IMR-90 (cell line): Measurements from ENCODE around the gene ECM2. TPM values are rescaled to one million over a fixed set of nuclear protein-coding genes. Genes with fewer than 3 reads are reported as not detected.

ENCODE experiments used
- ATAC-seq: fragments of 200-7000 bp; cut with Tn5 transposase; 2 replicates; pipeline ENCODE4 v1.9.1; 2020; ENCODE audit warnings: low read depth, mild to moderate bottlenecking, moderate library complexity
- BruUV-seq: library from RNA; stranded (reverse); fragments of 400-500 nt; replicated peaks from 2 replicates; lab custom pipeline; 2021; lab: Mats Ljungman, UMichigan
- CTCF ChIA-PET: fragments of 300-600 bp; formaldehyde crosslinking; extraction: SDS; loops from one replicate; lab custom pipeline; 2021; ENCODE audit warnings: antibody characterized with exemption; lab: Yijun Ruan, JAX
- POLR2A ChIA-PET: fragments of 300-600 bp; sonication (Branson Sonifier 250); formaldehyde crosslinking; loops from one replicate; lab custom pipeline; 2022; ENCODE audit warnings: antibody characterized with exemption; ENCODE audit not compliant: unreplicated experiment; lab: Charles Lee
- DNase-seq: peaks from one replicate; pipeline ENCODE4 v3.0.0; 2013
- H2AFZ ChIP-seq: replicated peaks from 2 replicates; pipeline ENCODE3; 2013; ENCODE audit warnings: low read length, mild to moderate bottlenecking; ENCODE audit not compliant: poor library complexity
- H2AK5ac ChIP-seq: 2 replicates; pipeline ENCODE4 v1.6.1; 2013; ENCODE audit warnings: low read depth, low read length, inconsistent platforms
- H2AK9ac ChIP-seq: replicated peaks from 2 replicates; pipeline ENCODE3; 2013; ENCODE audit warnings: mild to moderate bottlenecking, low read depth, low read length, moderate library complexity; ENCODE audit not compliant: poor library complexity
- H2BK120ac ChIP-seq: 2 replicates; pipeline ENCODE4 v1.6.1; 2013; ENCODE audit warnings: low read depth, low read length, inconsistent platforms
- H2BK15ac ChIP-seq: 3 replicates; pipeline ENCODE4 v1.6.1; 2013; ENCODE audit warnings: low read depth, low read length, inconsistent platforms
- H2BK20ac ChIP-seq: 2 replicates; pipeline ENCODE4 v1.6.1; 2013; ENCODE audit warnings: low read depth, mild to moderate bottlenecking, inconsistent platforms, low read length, moderate library complexity
- H2BK5ac ChIP-seq: 2 replicates; pipeline ENCODE4 v1.6.1; 2013; ENCODE audit warnings: mild to moderate bottlenecking, low read depth, low read length, inconsistent platforms; ENCODE audit not compliant: poor library complexity, severe bottlenecking
- H3K14ac ChIP-seq: replicated peaks from 2 replicates; pipeline ENCODE4 v1.6.1; 2013; ENCODE audit warnings: low read depth, low read length, inconsistent platforms
- H3K18ac ChIP-seq: 2 replicates; pipeline ENCODE4 v1.6.1; 2013; ENCODE audit warnings: low read depth, low read length, control low read depth
- H3K23ac ChIP-seq: 2 replicates; pipeline ENCODE4 v1.6.1; 2013; ENCODE audit warnings: low read depth, low read length, inconsistent platforms
- H3K27ac ChIP-seq: 2 replicates; pipeline ENCODE4 v1.5.1; 2013; ENCODE audit warnings: mild to moderate bottlenecking, control low read depth, low read length; ENCODE audit not compliant: insufficient read depth
- H3K27me3 ChIP-seq: 2 replicates; pipeline ENCODE4 v1.6.1; 2013; ENCODE audit warnings: low read length; ENCODE audit not compliant: control insufficient read depth, insufficient read depth
- H3K36me3 ChIP-seq: 2 replicates; pipeline ENCODE4 v1.6.1; 2013; ENCODE audit warnings: low read length, mixed read lengths; ENCODE audit not compliant: control insufficient read depth, insufficient read depth
- H3K4ac ChIP-seq: 2 replicates; pipeline ENCODE4 v1.6.1; 2013; ENCODE audit warnings: low read depth, low read length, inconsistent platforms
- H3K4me1 ChIP-seq: 2 replicates; pipeline ENCODE4 v1.6.1; 2013; ENCODE audit warnings: low read length, mixed read lengths; ENCODE audit not compliant: control insufficient read depth, insufficient read depth
- H3K4me2 ChIP-seq: 2 replicates; pipeline ENCODE4 v1.6.1; 2013; ENCODE audit warnings: low read depth, mild to moderate bottlenecking, control low read depth, low read length, moderate library complexity
- H3K4me3 ChIP-seq: 2 replicates; pipeline ENCODE4 v1.5.1; 2013; ENCODE audit warnings: low read depth, mild to moderate bottlenecking, control low read depth, low read length, moderate library complexity; ENCODE audit not compliant: insufficient read depth
- H3K56ac ChIP-seq: 2 replicates; pipeline ENCODE4 v1.6.1; 2013; ENCODE audit warnings: low read length, inconsistent platforms; ENCODE audit not compliant: insufficient read depth; ENCODE audit errors: extremely low read depth
- H3K79me1 ChIP-seq, 2 experiments: 2 replicates each; pipeline ENCODE4 v1.6.1; 2013; ENCODE audit warnings: low read length in 2 of 2, inconsistent platforms in 1 of 2, low read depth in 1 of 2
- H3K9ac ChIP-seq: 2 replicates; pipeline ENCODE4 v1.6.1; 2013; ENCODE audit warnings: low read depth, low read length, control low read depth
- H3K9me1 ChIP-seq: 2 replicates; pipeline ENCODE4 v1.6.1; 2013; ENCODE audit warnings: low read length, inconsistent platforms; ENCODE audit not compliant: insufficient read depth
- H3K9me3 ChIP-seq: 2 replicates; pipeline ENCODE4 v1.6.1; 2013; ENCODE audit warnings: low read length; ENCODE audit not compliant: control insufficient read depth, insufficient read depth
- H4K20me1 ChIP-seq: 2 replicates; pipeline ENCODE4 v1.6.1; 2013; ENCODE audit warnings: low read length, inconsistent platforms; ENCODE audit not compliant: insufficient read depth
- H4K5ac ChIP-seq: 2 replicates; pipeline ENCODE4 v1.6.1; 2013; ENCODE audit warnings: mild to moderate bottlenecking, low read depth, low read length, control low read depth
- H4K8ac ChIP-seq, 2 experiments: 2 replicates each; pipeline ENCODE4 v1.6.1; 2013; ENCODE audit warnings: low read depth in 2 of 2, low read length in 2 of 2, control low read depth in 1 of 2, inconsistent platforms in 1 of 2
- H4K91ac ChIP-seq: 2 replicates; pipeline ENCODE4 v1.6.1; 2013; ENCODE audit warnings: low read depth, low read length, inconsistent platforms; ENCODE audit not compliant: insufficient read depth
- CEBPB ChIP-seq: IDR thresholded peaks from 2 replicates; pipeline ENCODE4 v1.6.1; 2012; ENCODE audit warnings: low read depth, low read length, improper control_type of control experiment
- CHD1 ChIP-seq: IDR thresholded peaks from 2 replicates; pipeline ENCODE4 v1.6.1; 2012; ENCODE audit warnings: low read depth, low read length, improper control_type of control experiment
- MAFK ChIP-seq: IDR thresholded peaks from 2 replicates; pipeline ENCODE4 v1.6.1; 2012; ENCODE audit warnings: low read depth, low read length, improper control_type of control experiment
- MXI1 ChIP-seq: IDR thresholded peaks from 2 replicates; pipeline ENCODE4 v1.6.1; 2012; ENCODE audit warnings: low read depth, mild to moderate bottlenecking, low read length, moderate library complexity, borderline replicate concordance
- NFE2L2 ChIP-seq: fragments of 150-350 bp; IDR thresholded peaks from 2 replicates; pipeline ENCODE4 v1.6.1; 2016; ENCODE audit warnings: low read depth, mild to moderate bottlenecking, low read length
- dilution Hi-C: fragments of 300-500 bp; cut with HindIII; formaldehyde crosslinking; loops from one replicate; pipeline ENCODE4 v1.14.3; 2018; ENCODE audit warnings: low sequenced_read_pairs; ENCODE audit not compliant: unreplicated experiment
- in situ Hi-C: fragments of 300-500 bp; cut with MboI; formaldehyde crosslinking; loops from 3 replicates; pipeline ENCODE4 v1.14.3; 2019; ENCODE audit warnings: low sequenced_read_pairs, inconsistent platforms, mixed read lengths
- intact Hi-C: fragments of 100-400 bp; cut with micrococcal nuclease; formaldehyde crosslinking; loops from 2 replicates; pipeline ENCODE4 v1.10.0; 2022
- polyA plus RNA-seq, 3 experiments: library from polyadenylated mRNA; depleted of rRNA; stranded (reverse); fragments of >200 nt; gene quantifications; 2 replicates each; pipeline ENCODE4 v1.2.3, GENCODE V29; 2012; ENCODE audit warnings: low replicate concordance in 1 of 3
- total RNA-seq: library from RNA; depleted of rRNA; stranded (reverse); fragments of >200 nt; gene quantifications from 2 replicates; pipeline ENCODE4 v1.2.3, GENCODE V29; 2012
- TF ChIP-seq, protein P1 (sequence below): fragments of 150-350 bp; IDR thresholded peaks from 2 replicates; pipeline ENCODE4 v1.6.1; 2016; ENCODE audit warnings: low read depth, mild to moderate bottlenecking, low read length, moderate library complexity, borderline replicate concordance
- TF ChIP-seq, protein P2 (sequence below): fragments of 150-350 bp; IDR thresholded peaks from 2 replicates; pipeline ENCODE4 v1.6.1; 2017; ENCODE audit warnings: mild to moderate bottlenecking, antibody characterized with exemption, low read length, low read depth

ECM2 gene
- total and polyA plus RNA-seq, 2 of the 4 experiments (the other 2 are of a cell fraction) = 0.26 to 0.36 TPM

DNA sequence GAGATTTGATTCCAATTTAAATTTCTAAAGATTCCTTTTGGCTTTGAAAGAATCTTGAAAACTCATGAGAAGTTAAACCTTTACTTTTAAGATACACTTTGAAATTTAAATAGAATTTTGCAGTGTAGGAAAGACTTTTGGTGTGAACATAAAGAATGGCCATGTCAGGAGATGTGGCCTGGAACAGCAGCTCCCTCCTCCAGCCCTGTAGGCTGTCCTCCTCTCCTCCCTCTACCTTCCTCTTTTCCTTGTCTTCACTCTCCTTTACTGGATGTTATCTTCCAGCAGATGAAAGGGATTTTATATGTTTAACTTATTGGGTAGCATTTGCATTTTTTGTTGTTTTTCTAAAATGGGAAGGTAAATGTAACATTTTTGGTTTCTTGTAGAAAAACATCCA, 72.4 kb downstream of the ECM2 start:
- peak overlapping the region; percentile 97 for H3K18ac ChIP-seq
- TF ChIP-seq NFE2L2 (no peak), MAFK (no peak), CEBPB (no peak), MXI1 (no peak), CHD1 (no peak)
- TF ChIP-seq, protein P1, sequence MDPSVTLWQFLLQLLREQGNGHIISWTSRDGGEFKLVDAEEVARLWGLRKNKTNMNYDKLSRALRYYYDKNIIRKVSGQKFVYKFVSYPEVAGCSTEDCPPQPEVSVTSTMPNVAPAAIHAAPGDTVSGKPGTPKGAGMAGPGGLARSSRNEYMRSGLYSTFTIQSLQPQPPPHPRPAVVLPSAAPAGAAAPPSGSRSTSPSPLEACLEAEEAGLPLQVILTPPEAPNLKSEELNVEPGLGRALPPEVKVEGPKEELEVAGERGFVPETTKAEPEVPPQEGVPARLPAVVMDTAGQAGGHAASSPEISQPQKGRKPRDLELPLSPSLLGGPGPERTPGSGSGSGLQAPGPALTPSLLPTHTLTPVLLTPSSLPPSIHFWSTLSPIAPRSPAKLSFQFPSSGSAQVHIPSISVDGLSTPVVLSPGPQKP = no peak
- TF ChIP-seq, protein P2, sequence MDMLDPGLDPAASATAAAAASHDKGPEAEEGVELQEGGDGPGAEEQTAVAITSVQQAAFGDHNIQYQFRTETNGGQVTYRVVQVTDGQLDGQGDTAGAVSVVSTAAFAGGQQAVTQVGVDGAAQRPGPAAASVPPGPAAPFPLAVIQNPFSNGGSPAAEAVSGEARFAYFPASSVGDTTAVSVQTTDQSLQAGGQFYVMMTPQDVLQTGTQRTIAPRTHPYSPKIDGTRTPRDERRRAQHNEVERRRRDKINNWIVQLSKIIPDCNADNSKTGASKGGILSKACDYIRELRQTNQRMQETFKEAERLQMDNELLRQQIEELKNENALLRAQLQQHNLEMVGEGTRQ = no peak
- H2BK15ac ChIP-seq = peak overlapping the region; percentile 98; the same call in 2 of the 3 replicates
- in situ Hi-C loops = no loop called here
- H2AFZ ChIP-seq = peak overlapping the region; percentile 69
- H3K27ac ChIP-seq = no peak overlapping the region
- peak overlapping the region; percentile 98 for H2BK20ac ChIP-seq
- no peaks in the 10 kb centered on the region for H3K27me3 ChIP-seq
- H3K9me3 ChIP-seq = no peaks in the 10 kb centered on the region
- peak overlapping the region; percentile 93; the same call in 1 of the 2 replicates for H4K5ac ChIP-seq
- peak overlapping the region; percentile 84; the same call in 1 of the 2 replicates for H3K23ac ChIP-seq
- H2BK5ac ChIP-seq = peak overlapping the region; percentile 86
- H2AK9ac ChIP-seq = no peak overlapping the region
- CTCF ChIA-PET = no interaction called here
- intact Hi-C loops = no loop called here
- H4K20me1 ChIP-seq = no peaks in the 10 kb centered on the region
- H3K9me1 ChIP-seq = peaks cover 8% of the 10 kb centered on the region
- H3K4me3 ChIP-seq = no peak overlapping the region
- H2AK5ac ChIP-seq = peak overlapping the region; percentile 94; the same call in 1 of the 2 replicates
- no peaks in the 10 kb centered on the region for H3K36me3 ChIP-seq
- no peak overlapping the region for H3K4me2 ChIP-seq
- H3K9ac ChIP-seq = no peak overlapping the region
- peak overlapping the region; percentile 20 to 77; a peak in 3 of 4 replicates for H4K8ac ChIP-seq
- peak overlapping the region; percentile 93 for H3K4ac ChIP-seq
- dilution Hi-C loops = no loop called here
- POLR2A ChIA-PET = no interaction called here
- ATAC-seq (no peak), DNase-seq (no peak)
- H3K14ac ChIP-seq = peak overlapping the region; percentile 94
- no peak overlapping the region for H3K56ac ChIP-seq
- peaks cover 2 to 7% of the 10 kb centered on the region in 2 experiments; a peak in 1 of 4 replicates for H3K79me1 ChIP-seq
- BruUV-seq = no TSS peak
- H2BK120ac ChIP-seq = peak overlapping the region; percentile 95
- peaks cover 3% of the 10 kb centered on the region for H3K4me1 ChIP-seq
- H4K91ac ChIP-seq = peak overlapping the region; percentile 77; the same call in 1 of the 2 replicates
